Measurements from ENCODE around the gene RPS15. TPM values are rescaled to one million over a fixed set of nuclear protein-coding genes. Genes with fewer than 3 reads are reported as not detected.

The RPS15 gene
- total and polyA plus RNA-seq, 2 of the 13 experiments (the other 11 are each of a cell fraction or from before 2014, with no cell fraction given): 695 to 1,411 TPM

- TF ChIP-seq, protein P1, sequence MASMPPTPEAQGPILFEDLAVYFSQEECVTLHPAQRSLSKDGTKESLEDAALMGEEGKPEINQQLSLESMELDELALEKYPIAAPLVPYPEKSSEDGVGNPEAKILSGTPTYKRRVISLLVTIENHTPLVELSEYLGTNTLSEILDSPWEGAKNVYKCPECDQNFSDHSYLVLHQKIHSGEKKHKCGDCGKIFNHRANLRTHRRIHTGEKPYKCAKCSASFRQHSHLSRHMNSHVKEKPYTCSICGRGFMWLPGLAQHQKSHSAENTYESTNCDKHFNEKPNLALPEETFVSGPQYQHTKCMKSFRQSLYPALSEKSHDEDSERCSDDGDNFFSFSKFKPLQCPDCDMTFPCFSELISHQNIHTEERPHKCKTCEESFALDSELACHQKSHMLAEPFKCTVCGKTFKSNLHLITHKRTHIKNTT (CRISPR knock-in tag; IDR thresholded peaks at IDR 0.05): no peak
- TF ChIP-seq ZSCAN31 (CRISPR knock-in tag; IDR thresholded peaks at IDR 0.05; ENCODE audit: low read depth) (no peak; the same call in 1 of the 2 replicates), PAX8 (CRISPR knock-in tag; IDR thresholded peaks at IDR 0.05; ENCODE audit: borderline replicate concordance) (no peak), ZNF772 (CRISPR knock-in tag; IDR thresholded peaks at IDR 0.05) (peak; percentile 81; the same call in 1 of the 2 replicates), ZSCAN30 (CRISPR knock-in tag; IDR thresholded peaks at IDR 0.05) (no peak), KDM6A (CRISPR knock-in tag; IDR thresholded peaks at IDR 0.05; ENCODE audit: low read depth) (peak; percentile 78), GFI1 (CRISPR knock-in tag; IDR thresholded peaks at IDR 0.05; ENCODE audit: borderline replicate concordance) (peak; percentile 34; the same call in 1 of the 2 replicates), ZNF101 (CRISPR knock-in tag; IDR thresholded peaks at IDR 0.05; ENCODE audit: borderline replicate concordance, low read depth) (no peak), ZFP36 (IDR thresholded peaks at IDR 0.05; ENCODE audit: borderline replicate concordance, low read depth, low read length, partially characterized antibody) (no peak), NFKBIZ (CRISPR knock-in tag; IDR thresholded peaks at IDR 0.05) (no peak), ZNF746 (CRISPR knock-in tag; IDR thresholded peaks at IDR 0.05) (peak; percentile 82), ZC3H13 (CRISPR knock-in tag; IDR thresholded peaks at IDR 0.05) (0 out of 2 replicates have a peak, but pooled peaks have one; percentile 59), NCOR1 (IDR thresholded peaks at IDR 0.05; ENCODE audit: borderline replicate concordance, low read length) (no peak), KLF6 (CRISPR knock-in tag; IDR thresholded peaks at IDR 0.05) (no peak)
- TF ChIP-seq, protein P2, sequence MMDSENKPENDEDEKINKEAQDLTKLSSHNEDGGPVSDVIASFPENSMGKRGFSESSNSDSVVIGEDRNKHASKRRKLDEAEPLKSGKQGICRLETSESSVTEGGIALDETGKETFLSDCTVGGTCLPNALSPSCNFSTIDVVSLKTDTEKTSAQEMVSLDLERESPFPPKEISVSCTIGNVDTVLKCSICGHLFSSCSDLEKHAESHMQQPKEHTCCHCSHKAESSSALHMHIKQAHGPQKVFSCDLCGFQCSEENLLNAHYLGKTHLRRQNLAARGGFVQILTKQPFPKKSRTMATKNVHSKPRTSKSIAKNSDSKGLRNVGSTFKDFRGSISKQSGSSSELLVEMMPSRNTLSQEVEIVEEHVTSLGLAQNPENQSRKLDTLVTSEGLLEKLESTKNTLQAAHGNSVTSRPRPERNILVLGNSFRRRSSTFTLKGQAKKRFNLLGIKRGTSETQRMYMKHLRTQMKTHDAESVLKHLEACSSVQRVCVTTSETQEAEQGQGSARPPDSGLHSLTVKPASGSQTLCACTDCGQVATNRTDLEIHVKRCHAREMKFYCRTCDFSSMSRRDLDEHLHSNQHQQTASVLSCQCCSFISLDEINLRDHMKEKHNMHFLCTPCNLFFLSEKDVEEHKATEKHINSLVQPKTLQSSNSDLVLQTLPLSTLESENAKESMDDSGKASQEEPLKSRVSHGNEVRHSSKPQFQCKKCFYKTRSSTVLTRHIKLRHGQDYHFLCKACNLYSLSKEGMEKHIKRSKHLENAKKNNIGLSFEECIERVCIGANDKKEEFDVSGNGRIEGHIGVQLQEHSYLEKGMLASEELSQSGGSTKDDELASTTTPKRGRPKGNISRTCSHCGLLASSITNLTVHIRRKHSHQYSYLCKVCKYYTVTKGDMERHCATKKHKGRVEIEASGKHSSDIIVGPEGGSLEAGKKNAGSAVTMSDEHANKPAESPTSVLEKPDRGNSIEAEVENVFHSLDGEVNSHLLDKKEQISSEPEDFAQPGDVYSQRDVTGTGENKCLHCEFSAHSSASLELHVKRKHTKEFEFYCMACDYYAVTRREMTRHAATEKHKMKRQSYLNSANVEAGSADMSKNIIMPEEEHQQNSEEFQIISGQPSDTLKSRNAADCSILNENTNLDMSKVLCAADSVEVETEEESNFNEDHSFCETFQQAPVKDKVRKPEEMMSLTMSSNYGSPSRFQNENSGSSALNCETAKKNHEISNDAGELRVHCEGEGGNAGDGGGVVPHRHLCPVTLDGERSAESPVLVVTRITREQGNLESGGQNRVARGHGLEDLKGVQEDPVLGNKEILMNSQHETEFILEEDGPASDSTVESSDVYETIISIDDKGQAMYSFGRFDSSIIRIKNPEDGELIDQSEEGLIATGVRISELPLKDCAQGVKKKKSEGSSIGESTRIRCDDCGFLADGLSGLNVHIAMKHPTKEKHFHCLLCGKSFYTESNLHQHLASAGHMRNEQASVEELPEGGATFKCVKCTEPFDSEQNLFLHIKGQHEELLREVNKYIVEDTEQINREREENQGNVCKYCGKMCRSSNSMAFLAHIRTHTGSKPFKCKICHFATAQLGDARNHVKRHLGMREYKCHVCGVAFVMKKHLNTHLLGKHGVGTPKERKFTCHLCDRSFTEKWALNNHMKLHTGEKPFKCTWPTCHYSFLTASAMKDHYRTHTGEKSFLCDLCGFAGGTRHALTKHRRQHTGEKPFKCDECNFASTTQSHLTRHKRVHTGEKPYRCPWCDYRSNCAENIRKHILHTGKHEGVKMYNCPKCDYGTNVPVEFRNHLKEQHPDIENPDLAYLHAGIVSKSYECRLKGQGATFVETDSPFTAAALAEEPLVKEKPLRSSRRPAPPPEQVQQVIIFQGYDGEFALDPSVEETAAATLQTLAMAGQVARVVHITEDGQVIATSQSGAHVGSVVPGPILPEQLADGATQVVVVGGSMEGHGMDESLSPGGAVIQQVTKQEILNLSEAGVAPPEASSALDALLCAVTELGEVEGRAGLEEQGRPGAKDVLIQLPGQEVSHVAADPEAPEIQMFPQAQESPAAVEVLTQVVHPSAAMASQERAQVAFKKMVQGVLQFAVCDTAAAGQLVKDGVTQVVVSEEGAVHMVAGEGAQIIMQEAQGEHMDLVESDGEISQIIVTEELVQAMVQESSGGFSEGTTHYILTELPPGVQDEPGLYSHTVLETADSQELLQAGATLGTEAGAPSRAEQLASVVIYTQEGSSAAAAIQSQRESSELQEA (CRISPR knock-in tag; IDR thresholded peaks at IDR 0.05; ENCODE audit: not compliant biosample characterization): no peak
- TF ChIP-seq, protein P3, sequence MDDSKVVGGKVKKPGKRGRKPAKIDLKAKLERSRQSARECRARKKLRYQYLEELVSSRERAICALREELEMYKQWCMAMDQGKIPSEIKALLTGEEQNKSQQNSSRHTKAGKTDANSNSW (CRISPR knock-in tag; IDR thresholded peaks at IDR 0.05; ENCODE audit: borderline replicate concordance): 0 out of 2 replicates have a peak, but pooled peaks have one; percentile 69
- TF ChIP-seq, protein P4, sequence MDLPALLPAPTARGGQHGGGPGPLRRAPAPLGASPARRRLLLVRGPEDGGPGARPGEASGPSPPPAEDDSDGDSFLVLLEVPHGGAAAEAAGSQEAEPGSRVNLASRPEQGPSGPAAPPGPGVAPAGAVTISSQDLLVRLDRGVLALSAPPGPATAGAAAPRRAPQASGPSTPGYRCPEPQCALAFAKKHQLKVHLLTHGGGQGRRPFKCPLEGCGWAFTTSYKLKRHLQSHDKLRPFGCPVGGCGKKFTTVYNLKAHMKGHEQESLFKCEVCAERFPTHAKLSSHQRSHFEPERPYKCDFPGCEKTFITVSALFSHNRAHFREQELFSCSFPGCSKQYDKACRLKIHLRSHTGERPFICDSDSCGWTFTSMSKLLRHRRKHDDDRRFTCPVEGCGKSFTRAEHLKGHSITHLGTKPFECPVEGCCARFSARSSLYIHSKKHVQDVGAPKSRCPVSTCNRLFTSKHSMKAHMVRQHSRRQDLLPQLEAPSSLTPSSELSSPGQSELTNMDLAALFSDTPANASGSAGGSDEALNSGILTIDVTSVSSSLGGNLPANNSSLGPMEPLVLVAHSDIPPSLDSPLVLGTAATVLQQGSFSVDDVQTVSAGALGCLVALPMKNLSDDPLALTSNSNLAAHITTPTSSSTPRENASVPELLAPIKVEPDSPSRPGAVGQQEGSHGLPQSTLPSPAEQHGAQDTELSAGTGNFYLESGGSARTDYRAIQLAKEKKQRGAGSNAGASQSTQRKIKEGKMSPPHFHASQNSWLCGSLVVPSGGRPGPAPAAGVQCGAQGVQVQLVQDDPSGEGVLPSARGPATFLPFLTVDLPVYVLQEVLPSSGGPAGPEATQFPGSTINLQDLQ (CRISPR knock-in tag; IDR thresholded peaks at IDR 0.05): peak; percentile 96
These were observed 13.8 kb upstream of the RPS15 start (continued) for GRCh38 chr19:1424192-1424955.
